ENCODE data around the gene PCED1B. TPM values are rescaled to one million over a fixed set of nuclear protein-coding genes. Genes with fewer than 3 reads are reported as not detected.
A peak's percentile ranks its signal among the peaks of the same experiment; 100 is the strongest.
"Not testable (repeated sequence)": the region's sequence is repeated elsewhere in the genome, so short reads cannot be mapped to it uniquely, and the experiment has no call there.

The PCED1B gene
- polyA plus RNA-seq, result 10 to 100 TPM in 1 of 3 donors, 1 to 10 TPM in 2; 3.2 to 26.4 (median 7.4) TPM

GRCh38 chr12:47079468-47079980, at the start of gene PCED1B, which contains the start of gene AMIGO2:
Gene PCED1B (plus strand): TSS chr12:47079621. CDS start chr12:47235064, 155,443 bp downstream.
Gene AMIGO2 (minus strand): TSS chr12:47079959. CDS start chr12:47079002, 957 bp downstream.
- Mint-ChIP-seq H3K27me3 (ENCODE audit: low read depth in 3 of 3) (peaks cover 5 to 13% (median 7%) of the 10 kb centered on the region in 3 donors), H3K4me1 (peaks cover 60 to 68% of the 10 kb centered on the region in 2 donors), H3K4me3 (peak within 1 kb of the TSS; percentile 95 to 99 (median 97)), H3K9me3 (no peaks in the 10 kb centered on the region), H3K36me3 (peaks cover 0 to 5% (median 0%) of the 10 kb centered on the region in 3 donors), H3K27ac (peak within 1 kb of the TSS; percentile 92 to 99 (median 96))
- DNase-seq, result peak; percentile 52 to 63 (median 62)

- DNase-seq, result no peak
- peak overlapping the region in 1 of 6 donors; percentile 13 for H3K27ac Mint-ChIP-seq
- H3K9me3 Mint-ChIP-seq, result no peaks in the 10 kb centered on the region
- peaks cover 0 to 7% (median 3%) of the 10 kb centered on the region in 3 donors for H3K27me3 Mint-ChIP-seq (ENCODE audit: low read depth in 3 of 3)
- H3K36me3 Mint-ChIP-seq, result no peaks in the 10 kb centered on the region
- no peak overlapping the region for H3K4me3 Mint-ChIP-seq
- H3K4me1 Mint-ChIP-seq, result peaks cover 4 to 7% of the 10 kb centered on the region in 2 donors
These were observed 49.5 kb upstream of the PCED1B start for GRCh38 chr12:47029903-47030302.

- Mint-ChIP-seq H3K27ac (no peak overlapping the region), H3K4me3 (no peak overlapping the region), H3K36me3 (no peaks in the 10 kb centered on the region), H3K9me3 (no peaks in the 10 kb centered on the region), H3K27me3 (ENCODE audit: low read depth in 3 of 3) (peaks cover 0 to 3% (median 2%) of the 10 kb centered on the region in 3 donors), H3K4me1 (peaks cover 4 to 7% of the 10 kb centered on the region in 2 donors)
- DNase-seq, result peak; percentile 45 to 64 (median 58)
These were observed 46.8 kb upstream of the PCED1B start for GRCh38 chr12:47032644-47033043.

GRCh38 chr12:47033081-47033480, 46.3 kb upstream of the PCED1B start:
- peaks cover 0 to 3% (median 2%) of the 10 kb centered on the region in 3 donors for H3K27me3 Mint-ChIP-seq (ENCODE audit: low read depth in 3 of 3)
- H3K27ac Mint-ChIP-seq, result peak overlapping the region in 1 of 6 donors; percentile 9
- no peaks in the 10 kb centered on the region for H3K9me3 Mint-ChIP-seq
- peaks cover 4 to 7% of the 10 kb centered on the region in 2 donors for H3K4me1 Mint-ChIP-seq
- DNase-seq, result no peak
- H3K36me3 Mint-ChIP-seq, result no peaks in the 10 kb centered on the region
- no peak overlapping the region for H3K4me3 Mint-ChIP-seq

- Mint-ChIP-seq H3K27ac (peak overlapping the region in 1 of 6 donors; percentile 6), H3K4me1 (peaks cover 4 to 7% of the 10 kb centered on the region in 2 donors), H3K27me3 (ENCODE audit: low read depth in 3 of 3) (peaks cover 0 to 3% (median 3%) of the 10 kb centered on the region in 3 donors), H3K4me3 (no peak overlapping the region), H3K9me3 (no peaks in the 10 kb centered on the region), H3K36me3 (no peaks in the 10 kb centered on the region)
- no peak for DNase-seq
These were observed 45.4 kb upstream of the PCED1B start for GRCh38 chr12:47033789-47034555.

GRCh38 chr12:47034661-47035060, 44.8 kb upstream of the PCED1B start:
- Mint-ChIP-seq H3K4me1 (peaks cover 4 to 7% of the 10 kb centered on the region in 2 donors), H3K27ac (no peak overlapping the region), H3K36me3 (no peaks in the 10 kb centered on the region), H3K9me3 (no peaks in the 10 kb centered on the region), H3K4me3 (no peak overlapping the region), H3K27me3 (ENCODE audit: low read depth in 3 of 3) (peaks cover 0 to 6% (median 3%) of the 10 kb centered on the region in 3 donors)
- no peak for DNase-seq

GRCh38 chr12:47035484-47035883, 43.9 kb upstream of the PCED1B start:
- Mint-ChIP-seq H3K36me3 (no peaks in the 10 kb centered on the region), H3K27me3 (ENCODE audit: low read depth in 3 of 3) (peaks cover 0 to 7% (median 3%) of the 10 kb centered on the region in 3 donors), H3K4me3 (no peak overlapping the region), H3K4me1 (peaks cover 4 to 7% of the 10 kb centered on the region in 2 donors), H3K9me3 (no peaks in the 10 kb centered on the region), H3K27ac (no peak overlapping the region)
- no peak for DNase-seq

GRCh38 chr12:47038270-47038748, 41.1 kb upstream of the PCED1B start:
- DNase-seq, result no peak
- H3K27me3 Mint-ChIP-seq (ENCODE audit: low read depth in 3 of 3), result peaks cover 0 to 7% (median 3%) of the 10 kb centered on the region in 3 donors
- H3K27ac Mint-ChIP-seq, result no peak overlapping the region
- H3K4me1 Mint-ChIP-seq, result no peaks in the 10 kb centered on the region
- no peak overlapping the region for H3K4me3 Mint-ChIP-seq
- no peaks in the 10 kb centered on the region for H3K9me3 Mint-ChIP-seq
- no peaks in the 10 kb centered on the region for H3K36me3 Mint-ChIP-seq

GRCh38 chr12:47039079-47039478, 40.3 kb upstream of the PCED1B start:
- H3K27ac Mint-ChIP-seq, result no peak overlapping the region
- DNase-seq, result no peak
- H3K9me3 Mint-ChIP-seq, result no peaks in the 10 kb centered on the region
- no peaks in the 10 kb centered on the region for H3K4me1 Mint-ChIP-seq
- peaks cover 3 to 11% (median 3%) of the 10 kb centered on the region in 3 donors for H3K27me3 Mint-ChIP-seq (ENCODE audit: low read depth in 3 of 3)
- no peak overlapping the region for H3K4me3 Mint-ChIP-seq
- H3K36me3 Mint-ChIP-seq, result no peaks in the 10 kb centered on the region

GRCh38 chr12:47039756-47040155, 39.7 kb upstream of the PCED1B start:
- no peak for DNase-seq
- Mint-ChIP-seq H3K4me3 (no peak overlapping the region), H3K27ac (no peak overlapping the region), H3K36me3 (no peaks in the 10 kb centered on the region), H3K4me1 (no peaks in the 10 kb centered on the region), H3K27me3 (ENCODE audit: low read depth in 3 of 3) (peaks cover 3 to 11% (median 3%) of the 10 kb centered on the region in 3 donors), H3K9me3 (no peaks in the 10 kb centered on the region)

- H3K9me3 Mint-ChIP-seq, result no peaks in the 10 kb centered on the region
- H3K4me3 Mint-ChIP-seq, result no peak overlapping the region
- no peak overlapping the region for H3K27ac Mint-ChIP-seq
- no peaks in the 10 kb centered on the region for H3K36me3 Mint-ChIP-seq
- H3K4me1 Mint-ChIP-seq, result no peaks in the 10 kb centered on the region
- peaks cover 0 to 11% (median 3%) of the 10 kb centered on the region in 3 donors for H3K27me3 Mint-ChIP-seq (ENCODE audit: low read depth in 3 of 3)
- no peak for DNase-seq
These were observed 38.1 kb upstream of the PCED1B start for GRCh38 chr12:47041327-47041726.

- Mint-ChIP-seq H3K4me1 (no peaks in the 10 kb centered on the region), H3K27me3 (ENCODE audit: low read depth in 3 of 3) (peaks cover 4 to 5% (median 4%) of the 10 kb centered on the region in 3 donors), H3K9me3 (peaks cover 7 to 22% (median 9%) of the 10 kb centered on the region in 6 donors), H3K27ac (no peak overlapping the region), H3K36me3 (peaks cover 7 to 18% (median 9%) of the 10 kb centered on the region in 3 donors), H3K4me3 (no peak overlapping the region)
- DNase-seq, result no peak
These were observed 30.9 kb upstream of the PCED1B start for GRCh38 chr12:47048541-47048940.

- H3K36me3 Mint-ChIP-seq, result peaks cover 7 to 18% (median 9%) of the 10 kb centered on the region in 3 donors
- not testable (repeated sequence) for H3K4me1 Mint-ChIP-seq; H3K27ac Mint-ChIP-seq; H3K4me3 Mint-ChIP-seq; H3K27me3 Mint-ChIP-seq (ENCODE audit: low read depth in 3 of 3); DNase-seq
- H3K9me3 Mint-ChIP-seq, result peaks cover 7 to 24% (median 9%) of the 10 kb centered on the region in 6 donors
These were observed 28.1 kb upstream of the PCED1B start for GRCh38 chr12:47051291-47051690.

GRCh38 chr12:47052274-47052673, 27.1 kb upstream of the PCED1B start:
- Mint-ChIP-seq H3K9me3 (peaks cover 7 to 28% (median 12%) of the 10 kb centered on the region in 6 donors), H3K36me3 (peaks cover 7 to 18% (median 13%) of the 10 kb centered on the region in 3 donors), H3K4me3 (no peak overlapping the region), H3K27ac (no peak overlapping the region), H3K4me1 (no peaks in the 10 kb centered on the region), H3K27me3 (ENCODE audit: low read depth in 3 of 3) (peaks cover 0 to 5% (median 4%) of the 10 kb centered on the region in 3 donors)
- DNase-seq, result no peak
